K562 (cell line): ENCODE data around the gene SLC9A3. TPM values are rescaled to one million over a fixed set of nuclear protein-coding genes. Genes with fewer than 3 reads are reported as not detected.
A peak's percentile ranks its signal among the peaks of the same experiment; 100 is the strongest.

Experiments
- ATAC-seq: fragments of 200-7000 bp; cut with Tn5 transposase; 3 replicates; pipeline ENCODE4 v1.9.1; 2020; ENCODE audit warnings: moderate library complexity
- BruUV-seq: library from RNA; stranded (reverse); fragments of 400-500 nt; replicated peaks from 2 replicates; lab custom pipeline; 2021; lab: Mats Ljungman, UMichigan
- CTCF ChIA-PET: fragments of 300-600 bp; formaldehyde crosslinking; extraction: SDS; loops from one replicate; lab custom pipeline; 2021; ENCODE audit warnings: low intra/inter-chr PET ratio; lab: Yijun Ruan, JAX
- POLR2A ChIA-PET: fragments of 300-600, 350-650 bp; sonication (Branson Sonifier 250); formaldehyde crosslinking; extraction: SDS; loops from one replicate; lab custom pipeline; 2021; ENCODE audit warnings: antibody characterized with exemption, inconsistent platforms; lab: Yijun Ruan, JAX
- DNase-seq, 4 experiments: peaks; one replicate each; pipeline versions ENCODE4 v3.0.0 to v3.0.0-alpha.2; 2011 to 2018; ENCODE audit warnings: low spot score in 3 of 4, mixed read lengths in 3 of 4; ENCODE audit errors: extremely low read depth in 1 of 4
- FAIRE-seq: peaks from 2 replicates; lab custom pipeline; 2011; peaks lifted over from hg19 to GRCh38; lab: Jason Lieb, UNC
- H2AFZ ChIP-seq: 2 replicates; pipeline ENCODE4 v1.6.0; 2011; ENCODE audit warnings: low read depth, low read length, control low read depth, inconsistent platforms
- H3K27ac ChIP-seq: fragments of 200-600 bp; 3 replicates; pipeline ENCODE4 v1.8.0; 2011; ENCODE audit warnings: low read depth, mild to moderate bottlenecking, control low read depth, inconsistent platforms, low read length, moderate library complexity, mixed read lengths; ENCODE audit errors: extremely low read depth
- H3K27me3 ChIP-seq, 2 experiments: fragments of 300-600 bp in 1 of 2; 2 replicates in 1 of 2; 3 replicates in 1 of 2; pipeline versions ENCODE4 v1.6.0 to v1.8.0; 2011; ENCODE audit warnings: inconsistent platforms in 2 of 2, low read length in 2 of 2, mild to moderate bottlenecking in 1 of 2, mixed read lengths in 1 of 2, moderate library complexity in 1 of 2; ENCODE audit not compliant: control insufficient read depth in 2 of 2, insufficient read depth in 2 of 2
- H3K36me3 ChIP-seq: fragments of 300-600 bp; 3 replicates; pipeline ENCODE4 v1.8.0; 2011; ENCODE audit warnings: mild to moderate bottlenecking, low read length, inconsistent platforms; ENCODE audit not compliant: control insufficient read depth, insufficient read depth
- H3K4me1 ChIP-seq, 2 experiments: fragments of 200-600 bp in 1 of 2; replicated peaks in 1 of 2; 2 replicates in 1 of 2; 3 replicates in 1 of 2; pipeline versions ENCODE4 v1.5.1 to v1.8.0; 2011; ENCODE audit warnings: inconsistent platforms in 2 of 2, low read length in 2 of 2, mild to moderate bottlenecking in 1 of 2, mixed read lengths in 1 of 2, moderate library complexity in 1 of 2; ENCODE audit not compliant: control insufficient read depth in 2 of 2, insufficient read depth in 2 of 2
- H3K4me2 ChIP-seq: 2 replicates; pipeline ENCODE4 v1.6.1; 2011; ENCODE audit warnings: low read length, control low read depth, inconsistent platforms, mixed read lengths; ENCODE audit not compliant: insufficient read depth
- H3K4me3 ChIP-seq: fragments of 200-600 bp; sonication (generic), shearing (Covaris generic); 2 replicates; pipeline ENCODE4 v1.5.1; 2016; ENCODE audit warnings: control low read depth, inconsistent platforms
- H3K79me2 ChIP-seq: fragments of 200-600 bp; 3 replicates; pipeline ENCODE4 v1.8.0; 2011; ENCODE audit warnings: low read length, inconsistent platforms; ENCODE audit not compliant: control insufficient read depth, insufficient read depth
- H3K9ac ChIP-seq, 2 experiments: 2 replicates each; pipeline versions ENCODE4 v1.6.0 to v1.6.1; 2011; ENCODE audit warnings: low read depth in 2 of 2, low read length in 2 of 2, control low read depth in 1 of 2, inconsistent platforms in 1 of 2, mild to moderate bottlenecking in 1 of 2, mixed read lengths in 1 of 2; ENCODE audit not compliant: insufficient read depth in 1 of 2
- H3K9me1 ChIP-seq: one replicate; pipeline ENCODE4 v1.6.0; 2011; ENCODE audit warnings: inconsistent platforms, mild to moderate bottlenecking, low read length, moderate library complexity; ENCODE audit not compliant: control insufficient read depth, insufficient read depth
- H3K9me3 ChIP-seq: replicated peaks from 2 replicates; pipeline ENCODE4 v1.5.1; 2011; ENCODE audit warnings: low read depth, low read length, inconsistent platforms; ENCODE audit not compliant: control insufficient read depth, insufficient read depth
- H4K20me1 ChIP-seq: replicated peaks from 2 replicates; pipeline ENCODE4 v1.6.1; 2011; ENCODE audit warnings: low read length, inconsistent platforms, mixed read lengths; ENCODE audit not compliant: control insufficient read depth, insufficient read depth
- ESRRB ChIP-seq: fragments of 250-450 bp; sonication (Bioruptor Pico); IDR thresholded peaks from 2 replicates; pipeline ENCODE4 v1.5.0; 2020; ENCODE audit warnings: mild to moderate bottlenecking, moderate library complexity, borderline replicate concordance
- HMG20A ChIP-seq: fragments of 450-650 bp; formaldehyde crosslinking; conservative IDR thresholded peaks from 2 replicates; pipeline ENCODE4 v1.4.0; 2020; ENCODE audit warnings: mild to moderate bottlenecking, mixed read lengths
- L3MBTL2 ChIP-seq: fragments of 450-650 bp; IDR thresholded peaks from 2 replicates; pipeline ENCODE4 v1.6.1; 2016; ENCODE audit warnings: mild to moderate bottlenecking, moderate library complexity
- MCM3 ChIP-seq: fragments of 450-650 bp; IDR thresholded peaks from 2 replicates; pipeline ENCODE4 v1.6.1; 2016
- MYNN ChIP-seq, 2 experiments: sonication (generic); formaldehyde crosslinking in 1 of 2; IDR thresholded peaks; 2 replicates each; pipeline versions ENCODE4 v1.5.0 to v1.6.1; 2016 to 2020; ENCODE audit warnings: antibody characterized with exemption in 1 of 2, missing genetic modification reagents in 1 of 2
- NR3C1 ChIP-seq: sonication (generic); formaldehyde crosslinking; IDR thresholded peaks from 2 replicates; pipeline ENCODE4 v1.8.1; 2022; ENCODE audit warnings: missing genetic modification reagents
- NR4A1 ChIP-seq, 2 experiments: fragments of 250-450 bp in 1 of 2; fragments of 450-650 bp in 1 of 2; sonication (Bioruptor Pico) in 1 of 2; IDR thresholded peaks; 2 replicates each; pipeline versions ENCODE4 v1.4.0 to v1.6.1; 2016 to 2020; ENCODE audit warnings: mild to moderate bottlenecking in 2 of 2, missing compliant biosample characterization in 1 of 2, missing genetic modification characterization in 1 of 2, moderate library complexity in 1 of 2
- PML ChIP-seq: IDR thresholded peaks from 2 replicates; pipeline ENCODE4 v1.6.1; 2012; ENCODE audit warnings: low read length, inconsistent platforms
- SNAPC5 ChIP-seq: fragments of 250-450 bp; sonication (Bioruptor Pico); IDR thresholded peaks from 2 replicates; pipeline ENCODE4 v1.8.0; 2021; ENCODE audit warnings: moderate library complexity, mild to moderate bottlenecking, inconsistent platforms
- TCF3 ChIP-seq: sonication (generic); formaldehyde crosslinking; IDR thresholded peaks from 2 replicates; pipeline ENCODE4 v1.4.0; 2020; ENCODE audit warnings: mild to moderate bottlenecking, missing genetic modification reagents
- ZFP30 ChIP-seq: fragments of 250-450 bp; sonication (Bioruptor Pico); IDR thresholded peaks from 2 replicates; pipeline ENCODE4 v1.8.0; 2022; ENCODE audit warnings: moderate library complexity, mild to moderate bottlenecking, inconsistent platforms, borderline replicate concordance
- ZFPM2 ChIP-seq: fragments of 250-450 bp; sonication (Bioruptor Pico); IDR thresholded peaks from 2 replicates; pipeline ENCODE4 v1.5.1; 2022; ENCODE audit warnings: mild to moderate bottlenecking
- ZNF143 ChIP-seq: sonication (generic); formaldehyde crosslinking; IDR thresholded peaks from 2 replicates; pipeline ENCODE4 v1.9.0; 2022; ENCODE audit warnings: mild to moderate bottlenecking, missing genetic modification reagents
- ZNF695 ChIP-seq: fragments of 450-650 bp; formaldehyde crosslinking; IDR thresholded peaks from 2 replicates; pipeline ENCODE4 v1.4.0; 2020; ENCODE audit warnings: mild to moderate bottlenecking, moderate library complexity
- ZNF780A ChIP-seq: fragments of 250-450 bp; sonication (Bioruptor Pico); IDR thresholded peaks from 2 replicates; pipeline ENCODE4 v1.5.0; 2021; ENCODE audit warnings: mild to moderate bottlenecking
- WGBS: fragments of 100-300 bp; shearing (Covaris generic); methylation state at CpG from one replicate; pipeline ENCODE4 v1.1.6; 2016; ENCODE audit warnings: low coverage, mixed read lengths; ENCODE audit not compliant: insufficient coverage; ENCODE audit errors: missing lambda C conversion rate; 5-methylcytosine and 5-hydroxymethylcytosine counted together
- in situ Hi-C: fragments of 300-500 bp; cut with MboI; formaldehyde crosslinking; loops from 4 replicates; pipeline ENCODE4 v1.15.0; 2018; ENCODE audit warnings: inconsistent platforms, mixed read lengths
- intact Hi-C: fragments of 100-400 bp; cut with micrococcal nuclease; formaldehyde crosslinking; loops from 2 replicates; pipeline ENCODE4 v1.14.2; 2022
- polyA plus RNA-seq, 8 experiments: library from polyadenylated mRNA; depleted of rRNA in 4 of 8; stranded (reverse) in 5 of 8; unstranded in 3 of 8; fragments of >200 nt; fragmentation: Nextera tagmentation in 2 of 8; fragmentation: Illumina TruSeq in 1 of 8; extraction: Ambion mirVana in 2 of 8; extraction: Trizol in 1 of 8; gene quantifications; 2 replicates each; pipeline versions ENCODE4 v1.2.1 to v1.2.3, GENCODE V29; 2011 to 2014; ENCODE audit warnings: inconsistent platforms in 1 of 8, missing spikeins in 1 of 8
- total RNA-seq, 7 experiments: library from RNA; depleted of rRNA in 6 of 7; stranded (reverse); fragments of >200 nt in 6 of 7; fragmentation: Illumina TruSeq in 2 of 7; extraction: Trizol in 2 of 7; gene quantifications; 2 replicates each; pipeline versions ENCODE4 v1.2.1 to v1.2.3, GENCODE V29; 2011 to 2021; ENCODE audit warnings: low replicate concordance in 1 of 7

Gene SLC9A3
- total and polyA plus RNA-seq, 9 of the 15 experiments (the other 6 are each of a cell fraction or from before 2014, with no cell fraction given) = 1.5 to 5.8 (median 3.7) TPM; not detected in 2

GRCh38 chr5:471750-472058, 52.5 kb downstream of the SLC9A3 start:
- peaks cover 7% of the 10 kb centered on the region for H4K20me1 ChIP-seq
- ATAC-seq (no peak), FAIRE-seq (peak; percentile 61), DNase-seq (no peak)
- no TSS peak for BruUV-seq
- peaks cover 4 to 20% of the 10 kb centered on the region in 2 experiments; a peak in 2 of 5 replicates for H3K27me3 ChIP-seq
- H3K9me1 ChIP-seq = no peaks in the 10 kb centered on the region
- no peak overlapping the region for H3K27ac ChIP-seq
- H2AFZ ChIP-seq = no peak overlapping the region
- peaks cover 21% of the 10 kb centered on the region for H3K79me2 ChIP-seq
- intact Hi-C loops = loop anchor here (10.0 kb wide), 1 partner anchor 143 kb away; the partner anchor contains the start of gene CEP72
- peaks cover 9 to 70% of the 10 kb centered on the region in 2 experiments; a peak in 4 of 5 replicates for H3K4me1 ChIP-seq
- H3K4me2 ChIP-seq = peak overlapping the region; percentile 86
- ChIA-PET CTCF (no interaction called here), POLR2A (interaction anchor here (0.7 to 1.0 kb wide), 4 partner anchors 22 to 57 kb away, joined by 3 to 4 read pairs (median 4); no protein-coding TSS in a partner anchor)
- WGBS = 51% methylated on average over 6 of the region's 6 CpGs
- in situ Hi-C loops = no loop called here
- peak overlapping the region; percentile 89 for H3K4me3 ChIP-seq
- H3K9me3 ChIP-seq = no peaks in the 10 kb centered on the region
- peaks cover 24% of the 10 kb centered on the region; the same call in 2 of the 3 replicates for H3K36me3 ChIP-seq
- peak overlapping the region; percentile 96 to 100; a peak in 3 of 4 replicates for H3K9ac ChIP-seq
- no peak for TF ChIP-seq SNAPC5 (CRISPR knock-in tag)
- no peak for TF ChIP-seq ZNF780A (CRISPR knock-in tag)
- TF ChIP-seq PML = no peak
- no peak for TF ChIP-seq ZFP30 (CRISPR knock-in tag)
- no peak for TF ChIP-seq ZNF143
- no peak for TF ChIP-seq TCF3 (CRISPR knock-in tag)
- TF ChIP-seq MYNN (IDR thresholded peaks at IDR 0.05) = no peak
- TF ChIP-seq MYNN (CRISPR knock-in tag; IDR thresholded peaks at IDR 0.05) = no peak
- TF ChIP-seq L3MBTL2 = no peak
- TF ChIP-seq NR3C1 (CRISPR knock-in tag) = no peak
- TF ChIP-seq ESRRB (CRISPR knock-in tag) = no peak
- no peak for TF ChIP-seq ZNF695 (CRISPR knock-in tag)
- no peak for TF ChIP-seq MCM3
- no peak for TF ChIP-seq NR4A1 (CRISPR knock-in tag; IDR thresholded peaks at IDR 0.05)
- TF ChIP-seq NR4A1 (tag; IDR thresholded peaks at IDR 0.05) = no peak
- TF ChIP-seq ZFPM2 = no peak
- TF ChIP-seq HMG20A (CRISPR knock-in tag) = no peak
